CD4-positive, alpha-beta T cell (primary cell): ENCODE results near the gene CP. TPM values are rescaled to one million over a fixed set of nuclear protein-coding genes. Genes with fewer than 3 reads are reported as not detected.
"Not testable (repeated sequence)": the region's sequence is repeated elsewhere in the genome, so short reads cannot be mapped to it uniquely, and the experiment has no call there.

Source experiments
- ATAC-seq: fragments of 200-7000 bp; cut with Tn5 transposase; one replicate; pipeline ENCODE4 v1.10.0; 2022; ENCODE audit warnings: mild to moderate bottlenecking; ENCODE audit not compliant: poor library complexity
- CTCF ChIA-PET: fragments of 350-600 bp; sonication (Branson Sonifier 250); formaldehyde crosslinking; loops from one replicate; lab custom pipeline; 2021; ENCODE audit warnings: antibody characterized with exemption, inconsistent platforms; lab: Charles Lee
- POLR2A ChIA-PET: fragments of 350-600 bp; sonication (Branson Sonifier 250); formaldehyde crosslinking; loops from one replicate; lab custom pipeline; 2021; ENCODE audit warnings: antibody characterized with exemption, inconsistent platforms; lab: Charles Lee
- DNase-seq, 14 experiments: peaks; one replicate each; pipeline ENCODE4 v3.0.0-alpha.2; 2013 to 2020; ENCODE audit warnings: mixed read lengths in 2 of 14
- H3K27ac ChIP-seq, 2 donors: one replicate each; pipeline versions ENCODE4 v1.5.1 to v1.7.0; 2013; ENCODE audit warnings: low read length in 2 of 2, low read depth in 1 of 2, mild to moderate bottlenecking in 1 of 2
- H3K27me3 ChIP-seq, 2 experiments: 1 replicate in 1 of 2; 2 replicates in 1 of 2; pipeline versions ENCODE4 v1.6.1 to v1.7.0; 2013; ENCODE audit warnings: low read length in 2 of 2, control low read depth in 1 of 2, mild to moderate bottlenecking in 1 of 2, moderate library complexity in 1 of 2; ENCODE audit not compliant: insufficient read depth in 2 of 2, control insufficient read depth in 1 of 2
- H3K36me3 ChIP-seq: one replicate; pipeline ENCODE4 v1.6.1; 2013; ENCODE audit warnings: low read length, control low read depth; ENCODE audit not compliant: insufficient read depth
- H3K4me1 ChIP-seq: one replicate; pipeline ENCODE4 v1.6.1; 2013; ENCODE audit warnings: low read length, control low read depth; ENCODE audit not compliant: insufficient read depth
- H3K4me3 ChIP-seq: one replicate; pipeline ENCODE4 v1.5.1; 2013; ENCODE audit warnings: mild to moderate bottlenecking, low read length, moderate library complexity
- H3K9me3 ChIP-seq, 2 experiments: 1 replicate in 1 of 2; 2 replicates in 1 of 2; pipeline versions ENCODE4 v1.6.1 to v1.7.0; 2013; ENCODE audit warnings: low read length in 2 of 2, mild to moderate bottlenecking in 2 of 2, control low read depth in 1 of 2, moderate library complexity in 1 of 2; ENCODE audit not compliant: control insufficient read depth in 1 of 2, insufficient read depth in 1 of 2
- H3K27ac Mint-ChIP-seq: one replicate; pipeline ENCODE4 v1.8.0; 2020; ENCODE audit warnings: mixed read lengths
- H3K27me3 Mint-ChIP-seq: one replicate; pipeline ENCODE4 v1.8.0; 2021; ENCODE audit warnings: mixed read lengths
- H3K36me3 Mint-ChIP-seq: one replicate; pipeline ENCODE4 v1.8.0; 2021; ENCODE audit warnings: low read depth, mixed read lengths
- H3K4me1 Mint-ChIP-seq: one replicate; pipeline ENCODE4 v1.8.0; 2021; ENCODE audit warnings: low read depth, mixed read lengths
- H3K4me3 Mint-ChIP-seq: one replicate; pipeline ENCODE4 v1.8.0; 2020; ENCODE audit warnings: mild to moderate bottlenecking, mixed read lengths
- H3K9me3 Mint-ChIP-seq: one replicate; pipeline ENCODE4 v1.8.0; 2020; ENCODE audit warnings: mixed read lengths
- intact Hi-C, 2 experiments: fragments of 100-400 bp; cut with DNase I in 1 of 2; cut with micrococcal nuclease in 1 of 2; formaldehyde crosslinking; loops; one replicate each; pipeline versions ENCODE4 v1.15.1 to v1.9.0; 2023 to 2025; cut with DNase I, micrococcal nuclease
- total RNA-seq, 174 experiments: library from RNA in 2 of 174; stranded (reverse) in 2 of 174; gene quantifications; one replicate each; pipeline ENCODE4 v1.2.3 and lab custom pipeline; 2021 to 2026
- TF ChIP-seq, protein P1 (sequence below): fragments of 200-600 bp; IDR thresholded peaks from one replicate; pipeline ENCODE4 v1.8.0; 2022; ENCODE audit warnings: antibody characterized with exemption, mild to moderate bottlenecking

The CP gene
- total RNA-seq, 2 experiments from 2014 or later = not detected

DNA sequence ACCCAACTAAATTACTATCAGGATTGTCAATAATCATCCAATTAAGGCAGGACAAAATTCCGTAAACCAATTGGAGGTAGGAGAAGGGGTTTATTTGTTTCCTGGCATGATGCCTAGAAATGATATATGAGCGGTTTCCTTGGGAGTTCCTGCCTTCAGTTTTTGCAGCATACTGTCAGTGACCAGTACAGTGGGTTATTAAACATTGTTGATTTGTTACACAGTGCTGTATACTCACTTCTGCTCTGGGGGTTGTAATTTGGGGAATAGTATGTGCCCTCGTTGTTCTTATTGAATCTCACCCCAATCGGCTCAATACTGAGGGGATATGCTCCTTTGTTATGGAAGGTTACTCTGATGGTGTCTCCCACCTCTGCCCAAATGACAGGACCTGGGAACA is 22.2 kb downstream of the CP start:
- Mint-ChIP-seq H3K9me3 (no peaks in the 10 kb centered on the region), H3K36me3 (no peaks in the 10 kb centered on the region), H3K4me3 (no peak overlapping the region), H3K27me3 (peaks cover 6% of the 10 kb centered on the region), H3K4me1 (no peaks in the 10 kb centered on the region), H3K27ac (no peak overlapping the region)
- Histone ChIP-seq H3K36me3 (no peaks in the 10 kb centered on the region), H3K4me3 (no peak overlapping the region), H3K4me1 (no peaks in the 10 kb centered on the region), H3K27ac (no peak overlapping the region), H3K27me3 (no peaks in the 10 kb centered on the region), H3K9me3 (no peaks in the 10 kb centered on the region)
- CTCF ChIA-PET = no interaction called here
- intact Hi-C loops = no loop called here
- no peak for DNase-seq
- ATAC-seq = no peak
- POLR2A ChIA-PET = no interaction called here
- TF ChIP-seq, protein P1, sequence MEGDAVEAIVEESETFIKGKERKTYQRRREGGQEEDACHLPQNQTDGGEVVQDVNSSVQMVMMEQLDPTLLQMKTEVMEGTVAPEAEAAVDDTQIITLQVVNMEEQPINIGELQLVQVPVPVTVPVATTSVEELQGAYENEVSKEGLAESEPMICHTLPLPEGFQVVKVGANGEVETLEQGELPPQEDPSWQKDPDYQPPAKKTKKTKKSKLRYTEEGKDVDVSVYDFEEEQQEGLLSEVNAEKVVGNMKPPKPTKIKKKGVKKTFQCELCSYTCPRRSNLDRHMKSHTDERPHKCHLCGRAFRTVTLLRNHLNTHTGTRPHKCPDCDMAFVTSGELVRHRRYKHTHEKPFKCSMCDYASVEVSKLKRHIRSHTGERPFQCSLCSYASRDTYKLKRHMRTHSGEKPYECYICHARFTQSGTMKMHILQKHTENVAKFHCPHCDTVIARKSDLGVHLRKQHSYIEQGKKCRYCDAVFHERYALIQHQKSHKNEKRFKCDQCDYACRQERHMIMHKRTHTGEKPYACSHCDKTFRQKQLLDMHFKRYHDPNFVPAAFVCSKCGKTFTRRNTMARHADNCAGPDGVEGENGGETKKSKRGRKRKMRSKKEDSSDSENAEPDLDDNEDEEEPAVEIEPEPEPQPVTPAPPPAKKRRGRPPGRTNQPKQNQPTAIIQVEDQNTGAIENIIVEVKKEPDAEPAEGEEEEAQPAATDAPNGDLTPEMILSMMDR = no peak

DNA sequence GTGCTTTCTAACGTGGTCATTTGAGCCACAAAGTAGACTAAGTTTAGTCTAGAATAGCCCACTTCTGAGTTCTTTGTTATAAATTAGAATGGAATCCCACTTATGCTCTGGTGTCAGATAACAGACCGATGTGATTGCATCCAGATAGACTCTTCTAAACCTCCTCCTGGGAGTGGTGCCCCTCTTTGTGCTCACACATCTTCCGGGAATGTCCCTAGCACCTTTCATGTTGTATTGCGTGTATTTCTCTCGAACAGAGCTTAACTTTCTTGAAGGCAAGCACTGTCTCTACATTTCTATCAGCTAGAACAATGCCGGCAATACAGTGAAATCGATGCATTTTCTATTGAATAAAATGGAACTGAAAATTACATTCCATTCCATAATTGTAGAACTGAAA is 23.0 kb downstream of the CP start:
- TF ChIP-seq, protein P1 = no peak
- no peaks in the 10 kb centered on the region for H3K36me3 Mint-ChIP-seq
- intact Hi-C loops = no loop called here
- no peak for ATAC-seq
- CTCF ChIA-PET = no interaction called here
- no peak overlapping the region for H3K4me3 Mint-ChIP-seq
- peaks cover 6% of the 10 kb centered on the region for H3K27me3 Mint-ChIP-seq
- POLR2A ChIA-PET = no interaction called here
- no peak overlapping the region for H3K27ac Mint-ChIP-seq
- Histone ChIP-seq H3K36me3 (no peaks in the 10 kb centered on the region), H3K9me3 (no peaks in the 10 kb centered on the region), H3K4me1 (no peaks in the 10 kb centered on the region), H3K27ac (no peak overlapping the region), H3K27me3 (no peaks in the 10 kb centered on the region), H3K4me3 (no peak overlapping the region)
- no peaks in the 10 kb centered on the region for H3K9me3 Mint-ChIP-seq
- no peak for DNase-seq
- no peaks in the 10 kb centered on the region for H3K4me1 Mint-ChIP-seq

DNA sequence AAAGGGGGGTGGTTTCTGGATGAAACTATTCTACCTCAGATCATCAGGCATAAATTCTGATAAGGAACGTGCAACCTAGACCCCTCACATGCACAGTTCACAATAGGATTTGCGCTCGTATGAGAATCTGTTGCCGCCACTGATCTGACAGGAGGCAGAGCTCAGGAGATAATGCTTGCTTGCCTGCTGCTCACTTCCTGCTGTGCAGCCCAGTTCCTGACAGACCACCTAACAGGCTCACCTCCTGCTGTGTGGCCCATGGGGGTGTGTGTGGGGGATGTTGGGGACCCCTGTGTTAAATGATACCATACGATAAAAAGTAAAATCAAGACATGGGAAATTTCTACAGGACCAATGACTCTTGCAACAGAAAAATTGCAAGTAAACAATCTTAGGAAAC is 24.0 kb downstream of the CP start:
- Mint-ChIP-seq H3K9me3 (no peaks in the 10 kb centered on the region), H3K27ac (no peak overlapping the region), H3K4me3 (no peak overlapping the region), H3K4me1 (no peaks in the 10 kb centered on the region), H3K27me3 (peaks cover 6% of the 10 kb centered on the region), H3K36me3 (no peaks in the 10 kb centered on the region)
- ATAC-seq (no peak), DNase-seq (no peak)
- POLR2A ChIA-PET = no interaction called here
- intact Hi-C loops = no loop called here
- Histone ChIP-seq H3K9me3 (no peaks in the 10 kb centered on the region), H3K27ac (no peak overlapping the region), H3K27me3 (no peaks in the 10 kb centered on the region), H3K4me3 (no peak overlapping the region), H3K4me1 (no peaks in the 10 kb centered on the region), H3K36me3 (no peaks in the 10 kb centered on the region)
- CTCF ChIA-PET = no interaction called here
- TF ChIP-seq, protein P1 = no peak

DNA sequence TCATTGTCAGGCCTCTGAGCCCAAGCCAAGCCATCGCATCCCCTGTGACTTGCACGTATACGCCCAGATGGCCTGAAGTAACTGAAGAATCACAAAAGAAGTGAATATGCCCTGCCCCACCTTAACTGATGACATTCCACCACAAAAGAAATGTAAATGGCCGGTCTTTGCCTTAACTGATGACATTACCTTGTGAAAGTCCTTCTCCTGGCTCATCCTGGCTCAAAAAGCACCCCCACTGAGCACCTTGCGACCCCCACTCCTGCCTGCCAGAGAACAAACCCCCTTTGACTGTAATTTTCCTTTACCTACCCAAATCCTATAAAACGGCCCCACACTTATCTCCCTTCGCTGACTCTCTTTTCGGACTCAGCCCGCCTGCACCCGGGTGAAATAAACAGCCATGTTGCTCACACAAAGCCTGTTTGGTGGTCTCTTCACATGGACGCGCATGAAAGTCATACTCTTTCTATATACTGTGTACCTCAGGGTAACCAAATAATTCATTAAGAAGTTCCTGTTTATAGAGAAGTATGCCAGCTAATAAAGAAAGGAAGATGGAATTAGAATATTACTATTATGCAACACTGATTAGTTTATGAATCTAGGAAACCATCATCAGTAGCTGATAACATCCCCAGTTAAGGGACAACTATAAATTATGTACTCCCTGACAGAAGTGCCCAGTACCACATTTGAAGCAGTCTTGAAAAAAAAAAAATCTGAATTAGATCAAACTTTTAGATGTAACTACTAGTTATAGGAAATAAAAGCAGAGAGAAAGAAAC is 24.6 kb downstream of the CP start:
- H3K9me3 ChIP-seq, H3K4me1 Mint-ChIP-seq, H3K36me3 Mint-ChIP-seq, H3K4me1 ChIP-seq, intact Hi-C loops, H3K36me3 ChIP-seq, H3K27me3 Mint-ChIP-seq, ATAC-seq, H3K4me3 ChIP-seq, H3K27ac ChIP-seq, POLR2A ChIA-PET, DNase-seq, CTCF ChIA-PET, H3K27me3 ChIP-seq, H3K4me3 Mint-ChIP-seq, H3K27ac Mint-ChIP-seq, H3K9me3 Mint-ChIP-seq: not testable (repeated sequence)
